Measurements from ENCODE around the gene PHF21A. TPM values are rescaled to one million over a fixed set of nuclear protein-coding genes. Genes with fewer than 3 reads are reported as not detected.

PHF21A gene
- total RNA-seq, 1 experiment from 2014 or later: 29.4 TPM

- no peak for TF ChIP-seq ZNF532 (CRISPR knock-in tag; IDR thresholded peaks at IDR 0.05; ENCODE audit: borderline replicate concordance)
- no peak for TF ChIP-seq ELF4 (CRISPR knock-in tag; IDR thresholded peaks at IDR 0.05; ENCODE audit: low read depth)
- TF ChIP-seq, protein P1, sequence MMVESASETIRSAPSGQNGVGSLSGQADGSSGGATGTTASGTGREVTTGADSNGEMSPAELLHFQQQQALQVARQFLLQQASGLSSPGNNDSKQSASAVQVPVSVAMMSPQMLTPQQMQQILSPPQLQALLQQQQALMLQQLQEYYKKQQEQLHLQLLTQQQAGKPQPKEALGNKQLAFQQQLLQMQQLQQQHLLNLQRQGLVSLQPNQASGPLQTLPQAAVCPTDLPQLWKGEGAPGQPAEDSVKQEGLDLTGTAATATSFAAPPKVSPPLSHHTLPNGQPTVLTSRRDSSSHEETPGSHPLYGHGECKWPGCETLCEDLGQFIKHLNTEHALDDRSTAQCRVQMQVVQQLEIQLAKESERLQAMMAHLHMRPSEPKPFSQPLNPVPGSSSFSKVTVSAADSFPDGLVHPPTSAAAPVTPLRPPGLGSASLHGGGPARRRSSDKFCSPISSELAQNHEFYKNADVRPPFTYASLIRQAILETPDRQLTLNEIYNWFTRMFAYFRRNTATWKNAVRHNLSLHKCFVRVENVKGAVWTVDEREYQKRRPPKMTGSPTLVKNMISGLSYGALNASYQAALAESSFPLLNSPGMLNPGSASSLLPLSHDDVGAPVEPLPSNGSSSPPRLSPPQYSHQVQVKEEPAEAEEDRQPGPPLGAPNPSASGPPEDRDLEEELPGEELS (CRISPR knock-in tag; IDR thresholded peaks at IDR 0.05): no peak
These were observed 160.7 kb downstream of the PHF21A start (continued) for GRCh38 chr11:45960387-45961095.

GRCh38 chr11:45959851-45960250, 161.4 kb downstream of the PHF21A start:
- DNase-seq (ENCODE audit: low spot score) (no peak), ATAC-seq (no peak)
- Mint-ChIP-seq H3K4me3 (no peak overlapping the region), H3K36me3 (peaks cover 14% of the 10 kb centered on the region), H3K27ac (no peak overlapping the region), H3K4me1 (no peaks in the 10 kb centered on the region), H3K27me3 (ENCODE audit: low read depth) (no peaks in the 10 kb centered on the region), H3K9me3 (peaks cover 10% of the 10 kb centered on the region)
- CTCF ChIA-PET: no interaction called here
- TF ChIP-seq NR1H2 (CRISPR knock-in tag; IDR thresholded peaks at IDR 0.05) (no peak), E2F4 (CRISPR knock-in tag; IDR thresholded peaks at IDR 0.05; ENCODE audit: borderline replicate concordance, low read depth) (no peak), RELA (CRISPR knock-in tag; IDR thresholded peaks at IDR 0.05; ENCODE audit: borderline replicate concordance) (no peak), AR (CRISPR knock-in tag; IDR thresholded peaks at IDR 0.05) (no peak), E2F1 (CRISPR knock-in tag; IDR thresholded peaks at IDR 0.05) (no peak), NFE2L1 (CRISPR knock-in tag; IDR thresholded peaks at IDR 0.05) (no peak), ZNF671 (CRISPR knock-in tag; IDR thresholded peaks at IDR 0.05) (no peak), JAZF1 (CRISPR knock-in tag; IDR thresholded peaks at IDR 0.05) (no peak), RORB (CRISPR knock-in tag; IDR thresholded peaks at IDR 0.05) (no peak), ZNF232 (CRISPR knock-in tag; IDR thresholded peaks at IDR 0.05) (no peak)
- POLR2A ChIA-PET: no interaction called here

All from WTC11 (cell line).